ENCODE measurements around the gene DKK1.

Gene DKK1

DNA sequence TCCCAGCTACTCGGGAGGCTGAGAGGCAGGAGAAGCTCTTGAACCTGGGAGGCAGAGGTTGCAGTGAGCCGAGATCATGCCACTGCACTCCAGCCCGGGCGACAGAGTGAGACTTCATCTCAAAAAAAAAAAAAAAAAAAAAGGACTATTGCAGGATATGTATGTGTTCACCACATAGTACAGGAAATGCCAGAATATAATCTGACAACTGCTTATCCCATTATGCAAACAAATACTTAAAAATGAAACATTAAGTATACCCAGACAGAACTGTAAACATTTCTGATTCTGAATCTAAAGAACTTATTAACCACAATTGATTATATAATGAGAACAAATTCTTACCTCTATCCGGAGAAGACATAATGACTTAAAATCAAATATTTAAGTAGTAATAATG is 18.7 kb downstream of the DKK1 start:
- TF ChIP-seq, protein P1, sequence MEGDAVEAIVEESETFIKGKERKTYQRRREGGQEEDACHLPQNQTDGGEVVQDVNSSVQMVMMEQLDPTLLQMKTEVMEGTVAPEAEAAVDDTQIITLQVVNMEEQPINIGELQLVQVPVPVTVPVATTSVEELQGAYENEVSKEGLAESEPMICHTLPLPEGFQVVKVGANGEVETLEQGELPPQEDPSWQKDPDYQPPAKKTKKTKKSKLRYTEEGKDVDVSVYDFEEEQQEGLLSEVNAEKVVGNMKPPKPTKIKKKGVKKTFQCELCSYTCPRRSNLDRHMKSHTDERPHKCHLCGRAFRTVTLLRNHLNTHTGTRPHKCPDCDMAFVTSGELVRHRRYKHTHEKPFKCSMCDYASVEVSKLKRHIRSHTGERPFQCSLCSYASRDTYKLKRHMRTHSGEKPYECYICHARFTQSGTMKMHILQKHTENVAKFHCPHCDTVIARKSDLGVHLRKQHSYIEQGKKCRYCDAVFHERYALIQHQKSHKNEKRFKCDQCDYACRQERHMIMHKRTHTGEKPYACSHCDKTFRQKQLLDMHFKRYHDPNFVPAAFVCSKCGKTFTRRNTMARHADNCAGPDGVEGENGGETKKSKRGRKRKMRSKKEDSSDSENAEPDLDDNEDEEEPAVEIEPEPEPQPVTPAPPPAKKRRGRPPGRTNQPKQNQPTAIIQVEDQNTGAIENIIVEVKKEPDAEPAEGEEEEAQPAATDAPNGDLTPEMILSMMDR (IDR thresholded peaks at IDR 0.05; ENCODE audit: extremely low read depth, missing control alignments), result no peak
- DNase-seq (ENCODE audit: low spot score), result no peak

DNA sequence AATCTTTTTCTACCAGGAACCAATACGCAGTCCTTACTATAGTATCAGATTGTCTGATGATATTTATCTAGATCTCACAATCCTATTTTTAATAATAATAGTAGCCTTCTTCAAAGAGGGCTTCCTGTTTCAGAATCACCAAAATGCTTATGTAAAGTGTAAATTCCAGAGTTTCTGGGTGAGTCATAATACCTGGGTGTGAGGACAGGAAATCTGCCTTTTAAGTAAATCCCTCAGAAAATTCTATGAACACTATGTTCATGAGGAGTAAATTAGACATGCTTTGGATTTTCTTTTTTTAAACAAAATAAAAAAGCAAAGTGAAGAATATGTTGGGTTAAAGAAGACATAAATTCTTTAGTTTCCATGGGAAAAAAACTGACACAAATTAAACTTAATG is 20.5 kb downstream of the DKK1 start:
- TF ChIP-seq, protein P1 (IDR thresholded peaks at IDR 0.05; ENCODE audit: extremely low read depth, missing control alignments), result no peak
- DNase-seq (ENCODE audit: low spot score), result no peak

DNA sequence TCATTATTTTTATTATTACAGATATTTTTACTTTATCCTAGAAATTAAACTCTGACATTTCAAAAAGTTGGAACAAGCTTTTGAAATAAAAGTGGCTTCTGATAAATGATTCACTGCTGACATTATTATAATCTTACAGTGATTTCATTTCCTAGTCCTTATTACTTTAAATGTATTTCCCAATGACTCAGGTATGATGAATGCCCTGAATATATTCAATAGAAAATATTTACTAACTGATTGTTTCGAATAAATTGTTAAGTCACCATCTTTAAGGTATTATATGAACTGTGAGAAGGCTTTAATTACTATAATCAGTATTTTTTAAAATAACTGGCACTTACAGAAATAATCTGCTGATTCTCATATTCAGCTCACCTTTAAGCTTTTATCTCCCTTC is 21.6 kb downstream of the DKK1 start:
- no peak for DNase-seq (ENCODE audit: low spot score)
- TF ChIP-seq, protein P1 (IDR thresholded peaks at IDR 0.05; ENCODE audit: extremely low read depth, missing control alignments), result no peak

DNA sequence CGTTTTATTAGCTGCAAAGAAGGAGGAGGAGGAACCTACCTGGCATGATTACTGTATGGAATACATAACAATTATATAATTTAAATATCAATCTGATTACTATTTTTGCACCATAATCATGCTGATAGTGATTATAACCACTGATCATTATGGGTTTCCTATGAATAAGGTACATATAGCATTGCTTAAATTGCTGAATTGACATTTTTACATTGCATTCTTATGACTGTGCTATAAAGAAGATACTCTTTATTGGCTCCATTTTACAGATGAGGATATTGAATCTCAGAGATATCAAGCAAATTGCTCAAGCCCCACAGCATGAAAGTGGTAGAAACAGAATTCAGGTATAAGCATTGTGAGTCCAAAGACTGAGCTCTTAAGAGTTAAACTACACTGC is 23.1 kb downstream of the DKK1 start:
- DNase-seq (ENCODE audit: low spot score), result no peak
- TF ChIP-seq, protein P1 (IDR thresholded peaks at IDR 0.05; ENCODE audit: extremely low read depth, missing control alignments), result no peak

DNA sequence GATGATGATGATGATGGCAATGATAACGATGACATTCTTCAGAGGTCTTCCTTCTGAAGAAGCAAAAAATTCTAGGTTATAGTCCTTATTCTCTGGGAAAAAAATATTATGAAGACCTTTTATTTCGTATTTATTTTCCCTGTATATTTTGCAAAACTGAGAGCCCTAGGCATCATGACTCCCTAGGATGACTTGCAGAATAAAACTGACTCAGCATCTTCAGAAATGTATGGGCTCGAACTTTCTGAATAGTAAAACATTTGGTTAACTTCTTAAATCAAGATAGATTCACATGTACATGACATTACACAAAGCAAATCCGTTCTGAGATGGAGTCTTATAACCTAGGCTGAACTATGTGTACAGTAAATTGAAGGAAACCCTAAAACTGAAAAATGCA is 29.4 kb downstream of the DKK1 start:
- TF ChIP-seq, protein P1 (IDR thresholded peaks at IDR 0.05; ENCODE audit: extremely low read depth, missing control alignments), result no peak
- no peak for DNase-seq (ENCODE audit: low spot score)

DNA sequence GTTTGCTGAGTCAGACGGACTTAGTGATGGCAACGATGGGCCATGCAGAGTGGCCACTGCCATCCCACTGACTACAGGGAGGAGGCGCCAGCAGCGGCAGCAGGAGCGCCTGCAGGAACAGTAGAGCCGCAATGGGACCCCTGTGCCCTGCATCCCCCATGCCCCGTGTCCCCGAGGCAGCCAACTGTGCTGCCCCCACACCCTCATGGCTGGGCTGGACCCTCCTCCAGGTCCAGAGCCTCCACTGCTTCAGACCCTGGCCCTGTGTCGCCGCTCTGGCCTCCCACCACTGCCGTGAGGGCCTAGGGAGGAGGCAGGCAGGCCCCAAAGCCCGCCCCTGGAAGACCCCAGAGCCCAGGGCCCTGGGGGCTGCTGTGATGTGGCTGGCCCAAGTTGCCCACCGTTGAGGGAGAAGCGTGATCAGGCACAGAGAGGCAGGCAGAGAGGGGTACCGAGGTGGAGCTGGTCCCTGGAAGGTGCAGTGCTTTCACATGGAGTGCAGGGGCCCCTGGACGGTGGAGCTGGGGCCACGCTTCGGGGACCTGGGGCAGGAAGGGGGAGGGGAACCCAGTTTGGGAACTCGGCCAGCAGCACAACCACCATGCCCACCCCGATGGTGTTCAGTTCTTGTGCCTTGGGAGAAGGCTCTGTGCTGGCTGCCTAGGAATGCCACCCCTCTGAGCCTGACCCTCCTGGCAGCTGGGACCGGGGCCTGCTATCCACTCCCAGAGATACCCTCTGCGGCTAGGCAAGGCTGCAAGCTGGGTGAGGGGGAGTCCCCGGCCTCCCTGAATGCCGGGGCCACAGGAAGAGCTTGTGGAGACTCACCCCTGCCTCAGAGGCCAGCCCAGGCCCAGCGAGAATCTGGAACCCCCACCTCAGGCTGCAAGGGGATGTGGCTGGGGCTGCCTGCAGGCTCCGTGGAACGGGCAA is 32.6 kb downstream of the DKK1 start:
- no peak for DNase-seq (ENCODE audit: low spot score)
- TF ChIP-seq, protein P1 (IDR thresholded peaks at IDR 0.05; ENCODE audit: extremely low read depth, missing control alignments), result no peak

DNA sequence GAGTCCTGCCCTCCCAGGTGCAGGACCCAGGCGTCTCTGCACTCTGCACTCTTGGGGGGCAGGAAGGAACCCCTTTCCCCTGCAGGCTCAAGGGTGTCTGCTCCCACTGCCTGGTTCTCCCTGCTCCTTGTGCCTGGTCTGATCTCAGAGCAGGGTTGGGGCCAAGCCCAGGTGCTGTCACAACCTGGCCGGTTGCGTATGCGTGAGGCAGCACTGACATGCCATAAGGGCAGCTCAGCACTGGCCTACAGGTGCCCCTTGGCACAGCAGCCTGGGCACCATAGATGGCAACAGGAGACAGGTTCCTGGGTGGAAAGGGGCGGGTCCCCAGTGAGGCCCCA is 33.2 kb downstream of the DKK1 start:
- DNase-seq (ENCODE audit: low spot score), result no peak
- TF ChIP-seq, protein P1 (IDR thresholded peaks at IDR 0.05; ENCODE audit: extremely low read depth, missing control alignments), result no peak
